Middle frontal gyrus (tissue), 1 donor: Measurements from ENCODE around the gene HECW1.
"Not testable (repeated sequence)": the region's sequence is repeated elsewhere in the genome, so short reads cannot be mapped to it uniquely, and the experiment has no call there.

Experiments
- DNase-seq: peaks from one replicate; pipeline ENCODE4 v3.0.0-alpha.2; 2015; ENCODE audit warnings: low spot score; ENCODE audit errors: extremely low spot score

HECW1 gene

GRCh38 chr7:43306404-43306803, 194.0 kb downstream of the HECW1 start:
- no peak for DNase-seq

GRCh38 chr7:43307522-43307921, 195.1 kb downstream of the HECW1 start:
- no peak for DNase-seq

GRCh38 chr7:43308913-43309705, 196.7 kb downstream of the HECW1 start:
- no peak for DNase-seq

GRCh38 chr7:43309706-43310022, 197.2 kb downstream of the HECW1 start:
- no peak for DNase-seq

- no peak for DNase-seq
Observed at GRCh38 chr7:43311052-43311451, 198.6 kb downstream of the HECW1 start.

GRCh38 chr7:43311694-43312093, 199.2 kb downstream of the HECW1 start:
- DNase-seq: no peak

GRCh38 chr7:43313628-43314378, 201.4 kb downstream of the HECW1 start:
- DNase-seq: no peak

- DNase-seq: no peak
Observed at GRCh38 chr7:43314379-43315158, 202.1 kb downstream of the HECW1 start.

- no peak for DNase-seq
Observed at GRCh38 chr7:43317075-43317474, 204.6 kb downstream of the HECW1 start.

GRCh38 chr7:43318188-43318770, 205.8 kb downstream of the HECW1 start:
- DNase-seq: no peak

- no peak for DNase-seq
Observed at GRCh38 chr7:43325595-43325994, 213.1 kb downstream of the HECW1 start.

- no peak for DNase-seq
Observed at GRCh38 chr7:43328336-43328735, 215.9 kb downstream of the HECW1 start.

GRCh38 chr7:43328785-43329380, 216.4 kb downstream of the HECW1 start:
- no peak for DNase-seq

- DNase-seq: no peak
Observed at GRCh38 chr7:43332193-43332796, 219.8 kb downstream of the HECW1 start.

GRCh38 chr7:43337191-43337590, 224.7 kb downstream of the HECW1 start:
- no peak for DNase-seq

GRCh38 chr7:43337811-43338210, 225.4 kb downstream of the HECW1 start:
- DNase-seq: no peak

GRCh38 chr7:43341132-43341531, 228.7 kb downstream of the HECW1 start:
- no peak for DNase-seq

- DNase-seq: not testable (repeated sequence)
Observed at GRCh38 chr7:43343417-43343816, 231.0 kb downstream of the HECW1 start.

- DNase-seq: not testable (repeated sequence)
Observed at GRCh38 chr7:43345696-43346095, 233.2 kb downstream of the HECW1 start.

GRCh38 chr7:43351683-43352082, 239.2 kb downstream of the HECW1 start:
- no peak for DNase-seq

- DNase-seq: no peak
Observed at GRCh38 chr7:43353902-43354301, 241.5 kb downstream of the HECW1 start.
